NK-92 treated with Interleukin-12 subunit alpha and Interleukin-12 subunit beta, amount 100 ng/mL, for 24 hours (cell line): ENCODE results near the gene DPYSL4.

Experiments used
- DNase-seq: peaks from one replicate; lab custom pipeline; 2025; lab: John Stamatoyannopoulos, UW

Gene DPYSL4

DNA sequence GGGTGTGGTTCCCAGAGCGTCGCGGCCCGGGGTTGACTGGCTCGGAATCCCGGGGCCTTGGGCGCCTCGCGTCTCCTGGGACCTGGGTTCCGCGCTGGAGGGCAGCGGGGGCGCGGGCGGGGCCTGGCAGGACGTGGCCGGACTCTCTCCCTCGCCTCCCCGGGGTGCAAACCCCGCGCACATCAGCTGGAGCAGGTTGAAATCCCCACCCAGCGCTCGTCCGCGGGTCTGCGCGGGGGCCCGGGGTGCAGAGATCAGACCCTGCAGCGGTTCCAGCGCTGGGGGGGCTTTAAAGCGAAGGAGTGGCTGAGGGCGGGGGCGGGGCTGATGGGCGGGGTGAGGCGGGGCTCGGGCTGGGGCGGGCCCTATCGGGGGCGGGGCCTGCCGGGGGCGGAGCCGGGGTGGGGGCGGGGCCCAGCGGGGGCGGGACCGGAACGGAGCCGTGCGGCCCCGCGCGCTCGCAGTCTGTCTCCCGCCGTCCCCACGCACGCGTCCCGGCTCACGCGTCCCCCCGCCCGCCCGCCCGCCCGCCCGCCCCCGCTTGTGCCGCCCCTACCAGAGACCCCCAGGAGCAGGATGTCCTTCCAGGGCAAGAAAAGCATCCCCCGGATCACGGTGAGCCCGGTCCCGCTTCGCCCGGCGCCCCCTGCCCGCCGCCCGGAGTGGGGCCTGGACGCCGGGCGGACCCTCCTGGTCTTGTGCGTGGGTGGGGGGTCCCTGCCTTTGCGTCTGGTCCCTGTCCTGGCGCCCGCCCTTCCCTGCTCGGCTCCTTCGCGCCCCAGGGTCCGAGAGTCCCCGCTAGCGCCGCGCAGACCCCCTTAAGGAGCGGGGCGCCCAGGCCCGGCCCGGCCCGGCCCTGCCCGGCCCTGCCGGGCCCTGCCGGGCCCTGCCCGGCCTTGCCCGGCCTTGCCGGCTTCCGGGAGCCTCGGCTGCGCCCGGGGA is at the start of gene DPYSL4:
Gene DPYSL4, plus strand, starts transcription at position 461 of the 942 bp plus-strand sequence. Its CDS starts 116 bp downstream, at position 577.
- no peak for DNase-seq

DNA sequence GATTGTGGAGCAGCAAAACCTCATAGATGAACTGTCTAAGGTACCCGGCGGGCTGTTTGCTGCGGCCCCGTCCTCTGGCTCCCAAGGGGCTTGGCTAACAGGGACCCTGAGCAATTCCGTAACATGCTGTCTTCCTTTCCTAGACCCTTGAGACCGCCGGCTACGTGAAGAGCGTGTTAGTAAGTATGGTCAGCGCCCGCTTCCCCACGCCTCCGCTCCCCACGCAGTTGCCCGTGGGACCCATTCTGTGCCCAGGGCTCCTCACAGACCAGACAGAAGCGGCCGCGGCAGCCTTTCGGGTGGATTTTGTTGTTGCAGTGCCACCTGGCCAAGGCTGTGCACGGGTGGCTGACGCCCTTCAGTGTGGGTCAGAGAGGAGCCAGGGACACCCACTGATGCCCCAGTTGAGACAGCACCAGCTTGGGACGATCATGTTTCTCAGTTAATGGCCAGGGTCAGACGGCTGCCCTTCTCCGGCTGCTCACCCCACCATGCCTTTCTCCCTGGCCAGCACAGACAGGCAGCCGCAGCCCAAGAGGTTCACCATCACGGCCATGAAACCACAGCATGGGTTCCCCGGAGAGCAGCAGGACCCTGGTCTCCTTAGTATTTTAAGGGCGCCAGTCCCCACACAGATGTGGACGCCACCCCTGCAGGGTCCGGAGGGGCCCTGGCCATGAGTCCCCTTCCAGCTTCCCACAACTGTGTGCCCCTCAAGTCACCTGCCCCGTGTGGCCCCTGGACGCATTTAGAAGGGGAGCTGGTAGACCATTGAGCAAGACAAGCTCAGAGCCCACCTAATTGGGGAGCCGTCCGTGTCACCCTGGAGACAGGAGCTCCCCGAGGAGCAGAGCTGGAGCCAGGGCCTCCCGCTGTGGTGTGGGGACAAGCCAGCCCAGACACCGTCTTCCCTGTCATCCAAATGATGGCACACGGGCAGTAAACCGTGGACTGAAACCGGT is 49.4 kb upstream of the DPYSL4 start:
- DNase-seq = no peak

DNA sequence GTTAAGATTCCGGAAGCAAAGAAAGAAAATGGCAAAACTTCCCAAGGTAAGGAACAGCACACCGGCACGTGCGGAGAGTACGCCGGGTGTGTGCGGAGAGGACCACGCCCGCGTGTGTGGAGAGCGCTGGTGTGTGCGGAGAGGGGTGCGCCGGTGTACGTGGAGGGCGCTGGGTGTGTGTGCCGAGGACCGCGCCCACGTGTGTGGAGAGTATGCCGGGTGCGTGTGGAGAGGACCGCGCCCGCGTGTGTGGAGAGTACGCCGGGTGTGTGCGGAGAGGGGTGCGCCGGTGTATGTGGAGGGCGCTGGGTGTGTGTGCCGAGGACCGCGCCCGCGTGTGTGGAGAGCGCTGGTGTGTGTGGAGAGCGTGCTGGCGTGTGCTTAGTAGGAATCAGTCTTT is 48.6 kb upstream of the DPYSL4 start:
- DNase-seq = no peak

DNA sequence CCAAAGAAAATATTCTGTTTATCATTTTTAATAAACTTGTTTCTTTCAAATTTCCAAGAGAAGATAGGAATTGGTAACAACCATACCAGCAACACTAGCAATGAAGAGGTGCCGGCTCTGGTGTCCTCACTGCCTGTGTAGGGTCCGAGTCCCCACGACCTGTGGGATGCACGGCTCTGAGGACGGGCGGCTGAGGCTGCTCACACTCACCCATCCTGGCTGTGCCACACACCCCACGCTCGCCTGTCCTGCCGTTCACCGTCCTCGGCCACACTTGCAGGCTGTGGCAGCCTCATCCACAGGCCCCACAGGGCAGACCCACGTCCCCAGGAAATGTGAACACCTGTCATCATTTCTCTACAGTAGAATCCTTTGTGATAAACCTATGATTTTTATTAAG is 48.2 kb upstream of the DPYSL4 start:
- DNase-seq = no peak

DNA sequence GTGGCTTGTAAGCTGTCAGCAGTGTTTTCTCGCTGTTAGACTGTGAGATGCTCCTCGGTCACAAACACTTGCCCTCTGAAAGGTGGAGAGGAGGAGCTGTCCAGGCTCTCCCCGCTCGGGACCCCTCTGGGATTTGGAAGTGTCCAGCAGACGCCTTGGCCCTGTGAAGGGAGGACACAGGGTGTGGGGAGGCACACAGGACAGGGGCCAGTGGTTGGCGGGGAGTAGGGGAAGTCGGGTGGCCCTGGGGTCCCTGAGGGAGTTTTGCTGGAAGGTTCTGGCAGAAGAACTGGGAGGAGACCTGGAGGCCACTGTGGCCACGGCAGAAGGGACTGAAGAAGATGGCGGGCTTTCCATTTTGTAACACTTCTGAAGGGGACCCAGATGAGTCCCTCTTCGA is 47.2 kb upstream of the DPYSL4 start:
- no peak for DNase-seq

DNA sequence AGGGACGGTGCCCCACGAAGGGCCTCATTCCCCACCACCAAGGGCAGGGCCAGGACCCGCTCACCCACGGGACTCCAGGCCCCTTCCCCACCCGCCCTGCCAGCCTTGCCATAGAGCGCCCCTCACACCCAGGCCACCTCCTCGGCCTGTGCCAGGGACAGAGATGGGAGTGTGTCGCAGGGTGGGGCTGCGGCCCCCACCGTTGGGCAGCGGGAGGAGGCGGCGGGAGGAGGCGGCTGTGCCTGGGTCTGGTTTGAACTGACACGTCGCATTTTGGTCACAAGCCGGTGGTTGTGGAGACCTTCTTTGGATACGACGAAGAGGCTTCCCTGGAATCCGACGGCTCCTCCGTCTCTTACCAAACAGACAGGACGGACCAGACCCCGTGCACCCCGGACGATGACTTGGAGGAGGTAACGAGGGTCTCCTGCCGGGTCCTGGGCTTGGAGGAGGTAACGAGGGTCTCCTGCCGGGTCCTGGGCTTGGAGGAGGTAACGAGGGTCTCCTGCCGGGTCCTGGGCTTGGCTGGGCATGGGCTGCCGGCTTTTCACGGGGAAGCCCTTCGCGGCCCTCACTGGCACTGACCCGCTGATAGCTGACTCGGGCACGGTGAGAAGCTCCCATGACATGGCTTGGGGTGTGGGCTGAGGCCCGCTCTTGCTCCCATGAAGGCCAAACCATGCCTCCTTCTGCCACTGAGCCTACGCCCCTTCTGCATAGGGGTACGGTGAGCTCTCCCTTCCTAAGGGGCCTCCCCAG is 46.4 kb upstream of the DPYSL4 start:
- no peak for DNase-seq

DNA sequence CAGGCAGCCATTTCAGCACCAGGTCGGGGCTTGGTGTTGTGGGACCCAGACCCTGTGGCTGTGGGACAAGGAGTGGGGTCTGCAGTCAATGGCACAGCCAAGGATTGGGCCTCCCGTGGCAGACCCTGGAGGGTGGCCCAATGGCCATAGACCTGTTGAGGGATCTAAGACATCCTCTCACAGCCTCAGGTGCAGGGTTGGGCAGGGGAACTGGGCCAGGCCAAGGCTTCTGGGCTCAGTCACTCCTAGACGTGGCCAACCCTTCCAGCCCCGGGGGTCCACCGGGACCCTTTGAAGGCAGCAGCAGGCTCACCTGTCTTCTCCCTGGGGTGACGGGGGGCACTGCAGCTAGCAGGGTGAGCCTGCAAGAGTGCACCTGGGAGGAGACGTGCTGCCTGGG is 45.7 kb upstream of the DPYSL4 start:
- DNase-seq = no peak

DNA sequence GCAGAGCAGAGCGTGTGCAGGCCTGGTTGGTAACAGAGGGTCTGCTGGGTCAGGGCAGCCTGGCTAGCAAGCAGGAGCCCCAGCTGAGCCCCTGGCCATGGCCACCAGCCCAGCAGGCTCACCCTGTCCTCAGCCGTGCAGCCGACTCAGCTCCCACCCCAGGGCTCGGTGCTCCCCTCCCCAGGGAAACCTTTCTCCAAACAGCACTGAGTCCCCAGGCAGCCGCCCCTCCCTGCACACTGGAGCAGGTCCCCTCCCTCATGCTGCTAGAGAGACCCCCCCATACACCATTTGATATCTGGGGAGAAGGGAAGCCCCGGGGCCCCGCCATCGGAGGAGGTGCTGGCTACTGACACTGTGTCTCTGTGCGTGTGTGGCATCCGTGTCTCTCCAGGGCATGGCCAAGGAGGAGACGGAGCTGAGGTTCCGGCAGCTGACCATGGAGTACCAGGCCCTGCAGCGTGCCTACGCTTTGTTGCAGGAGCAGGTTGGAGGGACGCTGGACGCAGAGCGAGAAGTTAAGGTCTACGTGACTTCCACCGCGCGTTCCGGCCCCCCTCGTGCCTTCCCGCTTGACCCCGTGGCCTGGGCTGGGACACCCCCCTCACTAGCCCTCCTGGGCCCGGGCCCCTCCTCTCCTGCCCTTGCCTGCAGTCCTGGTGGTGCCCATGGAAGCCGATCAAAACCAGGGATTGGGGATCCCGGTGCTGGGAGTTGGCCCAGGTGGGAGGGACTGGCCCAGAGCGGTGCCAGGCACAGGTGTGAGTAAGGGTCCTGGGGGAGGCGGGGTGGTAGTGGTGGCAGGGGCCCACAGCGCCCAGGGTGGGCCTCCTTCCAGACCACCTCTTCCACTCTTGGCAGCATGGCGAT is 45.0 kb upstream of the DPYSL4 start:
- DNase-seq = no peak

DNA sequence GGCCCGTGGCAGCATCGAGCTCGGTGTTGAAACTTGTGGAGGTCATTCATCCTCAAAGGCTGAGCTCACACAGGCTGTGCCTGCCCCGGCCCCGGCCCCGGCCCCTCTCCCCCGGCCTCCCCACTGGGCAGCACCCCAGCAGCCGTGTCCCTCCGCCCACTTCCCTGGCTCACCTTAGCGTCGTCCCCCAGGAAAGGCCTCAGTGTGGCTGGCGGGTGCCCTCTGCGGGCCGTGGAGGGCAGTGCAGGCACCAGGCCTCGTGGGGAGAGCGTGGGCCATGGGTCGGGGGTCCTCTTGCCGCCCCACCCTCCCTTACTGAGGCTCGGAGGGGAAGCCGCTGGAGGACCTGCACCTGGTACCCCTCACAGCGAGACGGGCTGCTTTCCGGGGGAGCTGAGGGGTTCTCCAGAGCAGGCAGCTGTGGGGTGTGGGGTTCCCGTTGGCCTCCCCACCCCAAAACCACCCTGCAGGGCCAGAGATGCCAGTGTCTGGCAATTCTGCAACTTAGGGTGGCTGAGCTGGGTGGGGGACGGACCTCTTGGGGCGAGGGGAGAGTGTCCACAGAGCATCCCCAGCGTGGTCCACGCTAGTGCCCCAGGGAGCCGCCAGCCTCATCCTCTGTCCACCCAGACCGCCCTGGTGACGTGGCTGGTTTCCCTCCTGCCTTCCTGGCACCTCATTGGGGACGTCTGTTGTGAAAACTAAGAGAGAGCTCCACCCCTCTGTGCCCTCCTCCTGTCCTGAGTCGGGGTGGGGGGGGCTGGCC is 44.2 kb upstream of the DPYSL4 start:
- no peak for DNase-seq

DNA sequence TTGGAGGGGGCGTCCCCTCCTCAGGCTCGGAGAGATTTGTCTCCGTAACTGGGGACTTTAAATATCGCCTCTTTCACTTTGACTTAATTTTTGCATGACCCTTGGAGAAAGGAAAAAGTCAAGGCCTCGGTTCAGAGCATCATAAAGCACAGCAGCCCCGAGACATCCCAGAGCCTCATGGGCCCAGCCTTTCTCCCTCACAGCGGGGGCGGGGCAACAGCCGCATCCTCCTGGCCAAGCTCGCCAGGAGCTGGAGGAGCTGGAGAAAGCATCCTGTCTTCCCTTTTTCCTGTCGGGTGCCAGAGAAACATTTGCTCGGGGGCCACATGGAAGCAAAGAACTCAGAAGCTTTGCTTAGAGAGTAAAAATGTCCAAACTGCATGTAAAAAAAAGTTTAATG is 43.6 kb upstream of the DPYSL4 start:
- DNase-seq = no peak

DNA sequence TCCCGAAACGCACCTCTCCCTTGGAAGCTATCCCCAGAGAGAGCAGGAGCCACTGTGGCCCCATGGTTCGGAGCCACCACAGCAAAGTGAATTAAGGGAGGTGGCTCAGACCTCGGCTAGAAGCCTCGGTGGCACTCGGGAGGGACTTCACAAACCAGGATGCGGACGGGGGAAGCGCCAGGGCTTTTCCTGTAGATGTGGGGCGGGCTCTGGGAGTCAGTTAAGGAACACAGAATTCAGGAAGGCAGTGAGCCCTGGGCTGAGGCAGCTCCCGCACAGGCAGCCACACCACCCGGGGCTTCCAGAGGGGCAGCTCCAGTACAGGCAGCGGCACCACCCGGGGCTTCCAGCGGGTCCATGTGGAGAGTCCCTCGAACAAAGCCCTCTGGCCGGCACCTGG is 42.7 kb upstream of the DPYSL4 start:
- DNase-seq = no peak

DNA sequence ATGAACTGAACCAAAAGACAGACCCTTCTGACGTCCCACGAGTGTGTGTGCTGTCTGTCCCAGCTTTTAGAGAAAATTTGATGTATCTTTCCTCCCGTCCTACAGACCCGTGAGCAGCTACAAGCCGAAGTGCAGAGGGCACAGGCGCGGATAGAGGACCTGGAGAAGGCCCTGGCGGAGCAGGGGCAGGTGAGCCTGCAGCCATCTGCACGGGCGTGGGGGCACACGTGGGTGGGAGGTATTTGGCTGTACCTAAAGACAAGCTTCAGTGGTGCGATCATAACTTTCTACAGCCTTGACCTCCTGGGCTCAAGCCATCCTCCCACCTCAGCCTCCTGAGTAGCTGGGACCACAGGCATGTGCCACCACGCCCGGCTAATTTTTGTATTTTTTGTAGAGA is 41.7 kb upstream of the DPYSL4 start:
- no peak for DNase-seq

DNA sequence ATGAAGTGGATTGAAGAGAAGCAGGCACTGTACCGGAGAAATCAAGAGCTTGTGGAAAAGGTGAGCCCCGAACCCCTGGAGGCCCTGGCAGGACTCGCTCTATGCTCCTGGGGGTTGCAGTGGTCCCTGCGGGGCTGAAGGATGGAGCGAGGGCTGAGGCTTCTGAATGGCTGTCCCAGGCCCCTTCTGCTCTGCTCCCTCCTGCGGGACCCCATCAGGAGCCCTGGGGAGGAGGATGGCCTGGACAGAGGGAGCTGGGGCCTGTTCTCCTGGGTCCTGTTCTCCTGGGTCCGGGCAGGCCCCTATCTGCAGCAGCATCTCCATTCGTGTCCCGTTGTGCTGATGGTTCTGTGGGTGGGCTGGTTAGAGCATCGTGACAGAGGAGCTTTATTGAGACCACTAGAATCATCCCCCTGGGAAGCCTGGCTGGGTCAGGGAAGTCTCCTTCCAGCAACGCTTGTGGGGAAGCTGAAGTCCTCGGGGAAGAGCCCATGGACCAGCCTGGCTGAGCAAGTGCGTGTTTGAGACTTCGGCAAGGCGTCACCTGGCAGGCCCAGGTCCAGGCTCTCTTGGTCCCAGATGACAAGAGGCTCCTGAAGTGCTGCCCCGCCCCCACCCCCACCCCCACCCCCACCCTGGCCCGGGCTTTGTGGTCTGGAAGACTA is 41.1 kb upstream of the DPYSL4 start:
- DNase-seq = no peak

DNA sequence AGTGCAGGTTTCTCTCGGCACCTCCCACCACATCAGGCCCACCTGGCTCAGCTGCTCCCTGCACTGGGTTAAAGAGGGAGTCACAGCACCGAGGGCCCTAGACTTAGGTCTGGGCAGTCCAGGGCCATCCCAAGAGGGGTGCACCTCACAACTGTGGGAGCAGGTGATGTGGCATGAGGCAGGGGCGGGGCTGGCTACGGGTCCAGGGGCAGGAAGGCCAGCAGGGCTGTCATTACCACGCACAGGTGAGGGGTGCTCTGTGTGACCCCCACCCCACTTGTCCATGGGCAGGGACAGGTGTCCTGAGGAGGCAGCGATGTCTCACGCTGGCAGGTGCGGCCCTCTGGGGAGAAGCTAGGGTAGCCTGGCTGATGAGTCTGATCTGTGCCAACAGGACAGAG is 40.5 kb upstream of the DPYSL4 start:
- DNase-seq = no peak

DNA sequence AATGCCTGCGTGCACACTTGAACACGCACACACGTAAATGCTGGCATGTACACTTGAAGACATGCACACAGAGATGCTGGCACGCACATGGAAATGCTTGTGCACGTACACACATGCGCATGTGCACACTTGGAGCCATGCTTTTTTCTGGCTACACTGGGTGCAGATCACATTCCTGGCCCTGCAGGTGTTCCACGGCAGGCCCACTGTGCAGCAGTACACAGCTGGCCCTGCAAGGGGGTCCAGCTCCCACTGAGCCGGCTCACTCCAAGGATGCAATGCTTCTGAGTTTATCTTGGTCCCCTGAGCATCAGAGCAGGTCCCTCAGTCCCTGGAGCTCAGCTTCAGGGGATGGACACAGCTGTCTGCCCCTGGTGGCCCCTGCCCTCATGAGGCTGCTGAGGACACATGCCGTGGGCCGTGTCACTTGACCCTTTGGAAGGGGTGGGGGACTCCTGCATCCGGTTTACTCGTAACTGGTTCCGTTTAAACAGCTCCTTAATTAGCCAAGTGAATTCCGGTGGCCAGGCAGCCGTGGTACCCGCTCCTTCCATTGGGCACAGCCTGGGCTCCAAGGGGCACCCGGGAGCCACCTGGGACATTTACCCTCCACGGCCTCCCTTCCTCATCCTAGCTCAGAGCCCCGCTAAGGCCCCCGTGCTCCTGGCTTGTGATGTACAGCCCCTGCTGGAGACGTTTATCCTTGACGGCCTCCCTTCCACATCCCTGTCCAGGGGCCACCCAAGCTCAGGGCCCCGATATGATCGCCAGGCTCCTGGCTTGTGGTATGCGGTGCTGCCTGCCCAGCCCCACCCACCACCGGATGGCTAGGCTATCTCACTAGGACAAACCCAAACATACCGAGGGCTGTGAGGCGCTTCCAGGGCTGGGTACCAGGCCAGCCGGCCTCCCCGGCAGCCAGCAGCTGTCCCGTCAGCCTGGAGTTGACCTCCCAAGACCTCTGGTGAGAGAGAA is 39.5 kb upstream of the DPYSL4 start:
- no peak for DNase-seq

DNA sequence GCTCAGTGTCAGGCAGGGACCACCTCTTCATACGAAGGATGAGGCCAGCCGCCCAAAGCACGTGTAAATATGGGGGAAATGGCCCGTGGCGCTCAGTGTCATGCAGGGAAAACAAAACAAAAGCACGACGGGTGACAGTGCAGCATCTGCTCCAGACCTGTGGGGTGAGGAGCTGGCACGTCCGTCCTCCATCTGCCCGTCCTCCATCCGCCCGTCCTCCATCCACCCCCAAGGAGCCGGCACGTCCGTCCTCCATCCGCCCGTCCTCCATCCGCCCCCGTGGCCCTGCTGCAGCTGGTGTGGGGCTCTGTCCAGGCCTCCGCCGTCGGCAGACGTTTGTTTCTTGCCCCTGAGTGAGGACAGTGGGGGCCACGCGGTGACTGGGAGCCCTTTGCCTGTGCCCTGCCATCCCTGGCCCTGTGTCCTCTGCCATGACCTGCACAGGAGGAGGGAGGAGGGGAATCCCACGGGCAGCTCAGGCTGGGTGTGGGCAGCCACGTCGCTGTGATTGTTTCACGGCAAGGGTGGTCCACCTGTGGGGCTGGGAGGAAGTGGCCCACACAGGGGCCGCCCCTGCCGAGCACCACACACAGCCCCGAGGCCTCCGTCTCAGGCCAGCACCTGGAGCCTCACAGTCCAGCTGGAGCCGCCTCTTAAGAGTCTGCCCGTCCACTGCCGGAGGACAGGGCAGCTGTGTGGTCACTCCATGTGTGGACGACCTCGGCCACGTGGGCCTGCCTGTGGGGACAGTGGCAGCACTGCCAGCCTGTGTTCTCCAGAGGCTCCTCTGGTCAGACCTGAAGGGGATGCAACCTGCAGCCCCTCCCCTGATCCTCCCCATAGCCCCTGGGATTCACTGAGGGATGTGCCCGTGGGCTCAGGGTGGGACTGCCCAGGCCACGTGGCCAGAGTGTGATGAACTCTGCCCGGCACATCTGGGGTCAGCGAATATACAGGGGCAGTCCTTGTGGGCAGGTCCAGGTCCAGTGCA is 38.2 kb upstream of the DPYSL4 start:
- no peak for DNase-seq

DNA sequence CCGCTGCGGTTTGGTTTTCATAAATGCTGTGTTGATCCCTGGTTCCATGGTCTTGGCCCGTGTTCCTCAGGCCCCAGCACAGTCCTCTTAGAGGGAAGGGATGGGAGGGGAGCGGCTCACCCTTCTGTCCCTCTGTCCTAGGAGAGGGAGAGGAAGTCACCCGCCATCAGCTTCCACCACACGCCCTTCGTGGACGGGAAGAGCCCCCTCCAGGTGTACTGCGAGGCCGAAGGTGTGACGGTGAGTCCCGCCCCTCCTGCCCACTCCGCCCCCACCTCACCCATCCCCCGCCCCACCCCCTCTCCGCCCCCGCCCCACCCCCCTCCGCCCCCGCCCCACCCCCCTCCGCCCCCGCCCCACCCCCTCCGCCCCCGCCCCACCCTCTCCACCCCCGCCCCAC is 37.5 kb upstream of the DPYSL4 start:
- no peak for DNase-seq
